NCI-H146 (cell line): ENCODE data around the gene TSPAN31.

ENCODE experiments used
- DNase-seq: peaks from one replicate; lab custom pipeline; 2025; lab: John Stamatoyannopoulos, UW

Gene TSPAN31

GRCh38 chr12:57783466-57783801, 38.6 kb downstream of the TSPAN31 start:
- DNase-seq = no peak

DNA sequence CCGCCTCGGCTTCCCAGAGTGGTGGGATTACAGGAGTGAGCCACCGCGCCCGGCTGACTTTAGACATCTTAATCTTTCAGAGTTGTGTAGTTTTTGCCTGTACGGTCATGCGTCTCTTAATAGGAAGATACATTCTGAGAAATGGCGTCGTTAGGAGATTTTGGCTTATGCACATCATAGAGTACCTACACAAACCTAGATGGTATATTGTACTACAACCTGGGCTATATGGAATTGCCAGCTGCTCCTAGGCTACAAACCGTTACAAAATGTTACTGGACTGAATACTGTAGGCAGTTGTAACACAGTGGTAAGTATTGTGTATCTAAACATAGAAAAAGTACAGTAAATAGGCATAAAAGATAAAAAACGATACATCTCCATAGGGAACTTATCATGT, 39.0 kb downstream of the TSPAN31 start:
- no peak for DNase-seq

DNA sequence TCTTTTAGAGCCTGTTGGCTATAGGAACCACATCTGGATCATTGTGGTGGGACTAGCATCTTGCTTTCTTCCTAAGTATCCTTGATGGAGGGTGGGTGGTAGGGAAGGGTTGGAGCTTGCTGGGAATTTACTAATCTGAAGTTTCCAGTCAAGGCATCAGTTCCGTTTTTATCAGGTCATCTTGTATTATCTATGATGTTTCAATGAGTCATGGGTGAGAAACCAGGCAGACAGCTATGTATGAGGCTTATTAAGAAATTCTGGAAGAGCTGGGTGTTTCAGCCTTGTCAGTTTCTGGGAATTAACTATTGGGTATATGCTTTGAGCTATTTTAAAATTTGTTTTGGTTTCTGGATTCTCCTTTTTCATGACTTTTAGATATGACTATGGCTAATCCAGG, 49.1 kb downstream of the TSPAN31 start:
- no peak for DNase-seq

DNA sequence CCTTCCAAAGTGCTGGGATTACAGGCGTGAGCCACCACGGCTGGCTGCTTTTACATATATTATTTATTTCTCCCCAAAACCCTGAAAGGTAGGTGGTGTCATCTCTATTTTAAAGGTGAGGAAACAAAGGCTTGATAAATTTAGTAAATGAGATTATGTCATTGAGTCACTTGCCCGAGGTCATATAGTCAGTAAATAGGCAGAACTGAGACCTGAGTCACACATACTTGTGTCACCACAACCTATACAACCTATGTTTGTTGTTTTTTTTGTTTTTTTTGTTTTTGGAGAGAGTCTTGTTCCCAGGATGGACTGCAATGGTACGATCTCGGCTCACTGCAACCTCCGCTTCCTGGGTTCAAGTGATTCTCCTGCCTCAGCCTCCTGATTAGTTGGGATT, 50.5 kb downstream of the TSPAN31 start:
- no peak for DNase-seq

DNA sequence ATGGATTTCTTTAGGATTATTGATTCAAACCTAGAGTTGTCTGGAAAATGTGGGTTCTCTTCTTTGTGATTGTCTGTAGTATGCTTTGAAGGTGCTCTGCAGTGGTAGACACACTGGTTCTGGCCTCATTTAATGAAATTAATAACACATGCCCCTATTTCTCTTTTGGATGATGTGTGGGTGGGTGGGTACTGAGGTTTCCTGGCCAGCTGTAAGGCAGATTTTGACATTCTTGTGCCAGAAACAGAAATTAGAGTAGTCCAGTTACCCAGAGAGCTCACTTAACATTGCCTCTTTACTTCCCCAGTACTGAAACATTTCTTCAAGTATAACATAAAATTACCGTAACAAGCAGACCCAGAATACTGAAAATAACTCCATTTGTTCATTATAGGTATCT, 52.2 kb downstream of the TSPAN31 start:
- no peak for DNase-seq

DNA sequence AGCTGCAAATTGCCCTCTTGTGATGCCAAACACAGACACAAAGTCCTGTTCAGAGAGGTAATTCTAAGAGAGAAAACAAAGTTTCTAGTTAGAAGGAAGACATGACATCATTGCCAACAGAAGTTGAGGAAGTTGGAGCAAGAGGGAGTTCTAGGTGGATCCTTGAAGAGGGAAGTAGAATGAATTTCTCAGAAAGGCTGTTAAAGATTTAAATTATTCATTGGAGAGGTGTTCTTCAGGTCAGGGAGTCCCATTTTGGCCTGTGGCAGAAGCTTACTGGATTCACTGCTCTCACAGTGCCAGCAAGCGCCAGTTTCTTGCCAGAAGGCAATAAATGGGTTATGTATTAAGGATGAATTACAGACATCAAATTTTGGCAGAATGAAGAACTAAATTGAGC, 53.1 kb downstream of the TSPAN31 start:
- no peak for DNase-seq
